Stimulated activated CD4-positive, alpha-beta T cell treated with anti-CD3 and anti-CD28 coated beads, Interleukin-12 subunit alpha, Interleukin-12 subunit beta, amount 100 ng/mL, for 48 hours (primary cell): ENCODE results near the gene THSD4.

Experiments used
- DNase-seq, 3 donors: peaks; one replicate each; pipeline ENCODE4 v3.0.0-alpha.2; 2020; ENCODE audit warnings: low read depth in 2 of 3, low spot score in 1 of 3

THSD4 gene

DNA sequence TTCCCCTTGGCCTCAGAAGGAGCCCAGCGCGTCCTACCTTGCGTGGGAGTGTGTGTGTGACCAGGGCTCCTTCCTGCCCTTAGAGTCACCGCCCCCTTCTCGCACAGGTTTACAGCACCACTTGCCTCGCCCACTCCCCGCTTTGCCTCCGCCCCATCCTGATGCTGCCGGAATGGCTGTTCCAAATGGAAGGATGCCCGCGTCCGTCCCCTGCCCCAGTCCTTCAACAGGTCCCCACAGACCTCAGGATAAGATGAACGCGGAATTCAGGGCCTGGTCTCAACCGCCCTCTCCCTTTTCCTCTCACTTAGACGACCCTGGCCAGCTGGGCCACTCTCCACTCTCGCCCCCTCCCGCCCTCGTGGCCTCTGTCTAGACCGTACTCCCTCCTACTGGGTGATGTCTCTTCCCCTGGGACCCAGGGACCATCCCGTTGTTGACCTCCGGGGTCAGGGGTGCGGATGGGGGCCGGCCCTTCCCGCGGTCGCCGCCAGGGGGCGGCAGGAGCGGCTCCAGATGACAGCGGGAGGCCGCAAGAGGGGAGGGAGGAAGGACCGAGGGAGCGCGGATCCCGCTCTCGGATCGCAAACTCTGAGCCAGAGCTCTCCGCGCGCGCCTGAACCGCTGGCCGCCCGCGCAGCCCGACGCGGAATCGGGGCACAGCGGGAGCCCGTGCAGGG is at the start of gene THSD4:
Gene THSD4, plus strand, starts transcription at position 585 of the 680 bp plus-strand sequence.
- DNase-seq, result peak; percentile 45 to 62 (median 48)

DNA sequence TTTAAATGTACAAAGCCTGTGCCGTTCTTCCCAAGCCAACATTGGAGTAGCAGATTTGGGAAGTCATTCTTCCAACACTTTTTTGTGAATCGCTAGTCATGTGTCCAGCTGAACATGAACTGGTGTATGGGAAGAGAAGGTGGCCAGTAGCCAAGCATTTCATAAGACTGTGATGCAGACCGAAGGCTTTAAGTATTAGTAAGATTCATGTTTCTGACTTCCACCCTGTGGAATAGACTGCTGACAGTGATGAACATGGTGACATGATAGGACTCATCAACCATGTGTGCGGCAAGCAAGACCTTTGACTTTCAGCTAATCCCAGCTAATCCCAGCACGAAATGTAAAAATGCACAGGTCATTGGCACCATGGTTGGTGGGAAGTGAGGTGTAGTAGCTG is 48.3 kb upstream of the THSD4 start:
- no peak for DNase-seq

DNA sequence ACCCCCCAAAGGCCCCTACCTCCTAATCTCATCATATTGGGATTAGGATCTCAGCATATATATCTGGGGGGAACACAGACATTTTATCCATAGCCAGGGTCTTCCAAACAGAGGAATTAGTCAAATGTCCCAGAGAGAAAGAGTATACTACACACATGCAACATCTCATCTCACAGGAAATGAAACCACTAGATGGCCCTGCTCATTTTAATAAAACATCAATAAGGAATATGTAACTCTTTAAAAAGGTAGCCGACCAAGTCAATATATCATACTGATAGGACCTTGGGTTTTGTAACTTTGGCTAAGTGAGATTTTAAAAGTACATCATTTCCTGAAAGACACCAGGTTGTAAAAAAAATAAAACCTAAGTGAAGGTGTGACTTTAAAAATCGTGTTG is 45.6 kb upstream of the THSD4 start:
- DNase-seq, result no peak

DNA sequence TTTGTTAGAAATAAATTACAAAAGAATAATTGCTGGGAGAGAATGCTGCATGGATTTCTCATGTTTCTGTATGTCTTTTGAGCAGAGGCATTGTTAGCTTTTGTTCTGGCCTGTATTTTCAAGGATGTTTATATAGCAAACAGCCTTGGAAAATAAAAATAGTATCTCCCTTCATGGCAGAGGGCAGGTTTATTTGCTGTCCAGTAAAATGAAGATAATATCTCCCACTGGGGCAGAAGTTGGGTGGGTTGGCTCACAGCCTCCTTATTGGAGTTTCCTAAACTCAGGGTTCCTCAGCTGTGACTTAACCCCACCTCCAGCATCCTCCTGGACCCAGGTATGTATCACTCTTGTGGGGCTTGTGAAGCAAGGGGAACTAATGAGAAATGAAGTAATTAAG is 43.7 kb upstream of the THSD4 start:
- DNase-seq, result no peak

DNA sequence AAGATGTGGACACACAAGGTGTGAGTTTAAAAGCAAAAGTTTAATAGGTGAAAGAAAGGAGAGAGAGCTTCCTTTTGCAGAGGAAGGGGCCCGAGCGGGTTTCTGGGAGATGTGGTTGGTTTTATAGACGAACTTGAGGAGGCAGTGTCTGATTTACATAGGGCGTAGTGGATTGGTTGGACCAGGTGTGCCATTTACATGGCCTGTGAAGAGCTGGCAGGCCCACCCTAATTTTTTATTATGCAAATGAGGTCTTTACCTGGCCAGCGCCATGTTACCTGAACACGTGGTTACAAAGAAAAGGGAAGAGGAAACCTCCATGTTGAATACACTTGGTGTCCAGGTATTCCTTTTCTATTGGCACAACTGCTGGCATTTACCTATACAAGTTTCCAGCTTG is 42.8 kb upstream of the THSD4 start:
- DNase-seq, result no peak

DNA sequence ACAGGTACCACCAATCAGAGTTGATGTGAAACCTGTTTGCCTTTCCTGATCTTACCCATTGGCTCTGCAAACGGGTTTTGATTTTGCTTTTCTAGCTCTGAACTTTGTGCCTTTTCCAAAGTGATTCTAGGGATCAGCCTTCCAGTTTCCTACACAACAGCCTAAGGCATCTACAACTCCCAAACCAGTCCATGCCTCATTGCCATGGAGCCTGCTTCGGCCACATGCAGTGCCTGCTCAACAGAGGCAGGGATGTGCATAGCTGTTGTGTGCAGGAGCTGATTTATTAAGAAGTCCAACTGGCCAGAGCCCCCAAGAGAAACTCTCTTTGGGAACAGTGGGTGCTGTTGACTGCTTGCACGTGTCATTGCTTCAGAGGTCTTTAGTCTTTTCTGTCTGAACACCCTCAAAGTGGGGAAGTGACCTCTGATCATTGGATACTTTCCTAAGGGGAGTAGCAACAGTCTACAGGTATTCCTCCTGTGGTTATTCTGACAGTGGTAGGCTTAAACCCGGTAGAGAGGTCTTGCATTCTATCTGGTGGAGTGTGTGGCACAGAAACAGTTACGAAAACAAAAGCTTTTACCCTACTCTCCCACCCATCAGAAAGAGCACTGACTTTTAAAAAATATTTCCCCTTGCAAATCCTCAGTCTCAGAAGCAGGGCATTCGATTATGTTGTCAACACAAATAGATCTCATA is 36.6 kb upstream of the THSD4 start:
- no peak for DNase-seq

DNA sequence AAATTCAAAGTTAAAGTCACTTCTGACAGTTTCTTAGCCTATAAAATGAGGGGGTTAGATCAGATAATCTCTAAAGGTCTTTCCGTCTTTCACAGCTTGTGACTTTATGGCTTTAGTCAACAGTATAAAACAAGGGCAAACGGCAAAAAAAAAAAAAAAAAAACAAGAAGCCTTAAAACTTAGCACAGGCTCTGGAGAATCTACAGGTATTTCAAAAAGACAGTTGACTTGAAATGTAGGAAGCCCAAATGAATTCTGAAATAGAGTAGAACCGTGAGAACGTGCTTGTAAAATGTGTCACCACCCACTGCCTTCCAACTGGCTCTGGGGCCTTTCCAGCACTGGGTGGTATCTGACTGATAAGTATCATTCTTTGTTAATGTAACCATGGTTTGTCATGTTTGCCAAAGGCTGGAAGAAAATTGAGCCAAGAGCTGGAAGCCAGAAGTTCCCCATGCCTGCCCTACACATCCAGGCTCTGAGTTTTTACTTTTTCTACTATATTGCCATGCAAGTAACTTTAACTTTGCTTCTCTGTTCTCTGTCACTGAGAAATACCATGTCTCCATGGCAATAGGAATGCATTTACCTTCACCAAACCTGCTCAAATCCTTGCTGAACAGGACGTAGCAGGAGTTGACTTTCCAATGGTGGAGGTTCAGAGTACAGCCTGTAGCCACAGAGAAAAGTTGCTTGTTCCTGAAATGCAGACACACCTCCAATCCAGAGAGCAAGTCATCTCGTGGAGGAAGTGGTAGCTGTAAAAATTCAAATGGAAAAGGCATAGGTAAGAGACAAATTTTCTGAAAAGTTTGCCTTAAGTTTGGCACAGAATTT is 35.8 kb upstream of the THSD4 start:
- DNase-seq, result no peak

DNA sequence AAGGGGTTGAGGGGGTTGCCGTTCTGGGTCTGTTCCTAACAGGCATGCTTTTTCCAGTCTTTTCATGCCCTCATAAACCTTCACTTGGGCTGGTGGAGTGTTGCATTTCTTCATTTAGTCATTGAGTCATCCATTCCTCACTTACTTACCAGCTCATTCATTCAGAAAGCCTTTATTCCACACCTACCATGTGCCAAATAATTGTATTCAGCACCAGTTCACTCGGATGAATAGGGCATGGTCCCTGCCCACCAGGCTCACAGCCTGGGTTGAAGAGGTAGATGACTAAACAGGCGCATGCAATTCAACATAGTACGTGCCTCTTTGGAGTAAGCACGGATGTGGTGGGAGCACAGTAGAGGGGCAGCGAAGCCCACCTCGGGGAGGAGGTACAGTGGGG is 35.1 kb upstream of the THSD4 start:
- DNase-seq, result no peak

DNA sequence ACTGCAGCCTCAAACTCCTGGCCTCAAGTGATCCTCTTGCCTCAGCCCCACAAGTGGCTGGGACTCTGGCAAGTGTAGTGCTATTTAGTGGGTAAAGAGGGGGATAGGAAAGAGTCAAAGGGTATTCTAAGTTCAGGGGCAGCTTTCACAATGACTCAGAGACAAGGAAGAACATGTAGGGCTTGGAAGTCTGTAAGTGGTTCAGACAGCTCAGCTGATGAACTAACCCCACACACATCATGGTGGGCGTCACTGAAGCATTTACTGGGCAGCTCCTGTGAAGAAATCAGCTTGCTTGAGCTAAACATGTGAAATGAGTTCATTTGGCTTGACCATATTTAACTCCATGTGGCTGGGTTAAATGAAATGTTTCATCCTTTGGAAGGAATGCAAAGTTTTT is 34.6 kb upstream of the THSD4 start:
- DNase-seq, result no peak

DNA sequence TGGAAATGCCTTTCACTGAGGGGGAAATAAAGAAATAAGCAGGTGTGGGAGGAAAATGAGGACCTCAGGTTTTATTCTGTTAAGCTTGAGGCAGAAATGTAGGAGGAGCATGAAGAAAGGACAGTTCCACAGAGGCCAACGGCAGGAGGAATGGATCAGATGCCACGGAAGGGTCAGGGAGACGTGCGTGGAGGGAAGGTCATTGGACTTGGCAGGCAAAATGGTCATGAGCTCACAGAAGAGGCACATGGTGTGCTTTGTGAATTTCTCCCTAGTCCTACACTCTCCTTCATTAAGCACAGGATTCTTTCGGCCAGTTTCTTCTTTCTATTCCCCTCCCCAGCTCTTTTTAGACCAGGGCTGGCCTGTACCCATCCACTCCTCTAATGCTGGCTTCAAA is 32.5 kb upstream of the THSD4 start:
- DNase-seq, result no peak

DNA sequence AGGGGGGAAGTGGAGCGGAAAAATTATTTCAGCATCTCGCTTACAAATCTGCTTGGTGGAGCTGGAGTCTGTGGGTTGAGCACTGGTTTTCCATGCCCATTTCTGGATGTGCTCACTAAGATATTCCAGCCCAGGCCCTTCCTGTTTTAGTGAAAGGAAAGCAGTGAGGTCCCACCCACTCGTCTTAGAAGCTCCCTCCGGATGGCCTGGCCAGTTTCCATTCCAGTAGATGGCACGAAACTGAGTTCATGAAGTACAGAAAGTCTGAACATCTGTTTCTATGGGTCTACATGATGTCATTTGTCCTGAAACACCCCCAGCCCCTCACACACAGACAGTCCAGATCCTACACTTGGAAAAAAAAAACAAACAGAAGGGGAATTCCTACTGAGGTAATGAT is 31.9 kb upstream of the THSD4 start:
- DNase-seq, result no peak

DNA sequence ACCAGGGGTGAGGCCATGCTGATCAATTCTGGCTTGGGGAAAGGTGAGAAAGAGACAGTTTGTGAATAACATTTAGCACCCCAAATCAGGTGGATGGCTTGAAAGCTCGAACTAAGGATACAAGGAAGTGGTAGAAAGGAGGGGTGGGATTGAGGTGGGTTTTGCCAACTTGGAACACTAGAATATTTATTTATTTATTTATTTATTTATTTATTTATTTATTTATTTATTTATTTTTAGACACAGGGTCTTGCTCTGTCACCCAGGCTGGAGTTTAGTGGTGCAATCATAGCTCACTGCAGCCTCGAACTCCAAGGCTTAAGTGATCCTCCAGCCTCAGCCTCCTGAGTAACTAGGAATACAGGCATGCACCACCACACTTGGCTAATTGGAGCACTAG is 31.0 kb upstream of the THSD4 start:
- DNase-seq, result no peak

DNA sequence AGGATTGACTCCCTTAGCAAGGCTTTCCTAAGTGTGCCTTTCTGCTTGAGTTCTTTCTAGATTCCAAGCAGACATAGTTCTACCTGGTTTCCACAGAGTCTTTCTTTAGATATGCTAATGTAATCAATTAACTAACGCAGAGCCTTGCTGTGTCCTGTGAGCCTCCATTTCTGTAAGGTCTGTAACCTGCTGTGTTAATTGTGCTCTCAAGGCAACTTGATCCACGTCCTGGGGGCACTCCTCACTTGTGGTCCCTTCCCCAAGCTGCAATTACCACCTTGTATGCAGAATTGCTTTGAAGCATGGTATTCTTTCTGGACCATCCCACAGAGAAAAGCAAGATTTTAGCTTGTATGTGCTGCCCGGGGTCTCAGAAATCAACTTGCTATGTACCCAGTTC is 29.5 kb upstream of the THSD4 start:
- no peak for DNase-seq

DNA sequence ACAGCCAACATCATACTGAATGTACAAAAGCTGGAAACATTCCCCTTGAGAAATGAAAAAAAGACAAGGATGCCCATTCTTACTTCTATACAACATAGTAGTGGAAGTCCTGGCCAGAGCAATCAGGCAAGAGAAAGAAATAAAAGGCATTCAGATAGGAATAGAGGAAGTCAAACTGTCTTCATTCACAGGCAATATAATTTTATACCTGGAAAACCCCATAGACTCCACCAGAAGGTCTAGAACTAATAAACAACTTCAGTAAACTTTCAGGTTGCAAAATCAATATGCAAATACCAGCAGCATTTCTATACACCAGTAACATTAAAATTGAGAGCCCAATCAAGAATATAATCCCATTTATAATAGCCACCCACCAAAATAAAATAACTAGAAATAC is 27.1 kb upstream of the THSD4 start:
- DNase-seq, result no peak

DNA sequence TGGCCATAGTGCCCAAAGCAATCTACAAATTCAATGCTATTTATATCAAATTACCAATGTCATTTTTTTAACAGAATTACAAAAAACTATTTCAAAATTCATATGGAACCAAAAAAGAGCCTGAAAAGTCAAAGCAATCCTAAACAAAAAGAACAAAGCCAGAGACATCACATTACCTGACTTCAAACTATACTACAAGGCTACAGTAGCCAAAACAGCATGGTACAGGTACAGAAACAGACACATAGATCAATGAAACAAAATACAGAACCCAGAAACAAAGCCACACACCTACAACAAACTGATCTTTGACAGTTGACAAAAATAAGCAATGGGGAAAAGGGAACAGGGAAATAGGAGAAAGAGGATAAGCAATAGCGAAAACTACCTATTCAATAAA is 26.6 kb upstream of the THSD4 start:
- no peak for DNase-seq

DNA sequence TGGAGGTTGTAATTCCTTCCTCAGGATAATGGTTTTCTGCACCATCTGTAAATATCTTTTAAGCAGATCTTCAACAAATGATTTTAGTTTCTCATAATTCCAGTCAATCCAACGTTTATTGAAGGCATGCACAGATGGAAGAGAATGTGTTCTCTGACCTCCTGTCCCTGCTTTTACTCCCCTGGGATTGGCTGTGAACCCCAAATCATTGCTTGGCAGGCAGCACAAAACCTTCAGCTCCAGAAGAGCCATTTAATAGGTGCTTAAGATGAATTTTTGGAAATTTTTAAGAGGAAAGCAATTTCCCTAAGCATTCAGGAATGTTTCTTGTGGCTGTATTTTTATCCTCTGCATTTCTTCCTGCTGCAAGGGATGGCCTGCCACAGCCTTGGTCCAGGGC is 25.5 kb upstream of the THSD4 start:
- DNase-seq, result no peak

DNA sequence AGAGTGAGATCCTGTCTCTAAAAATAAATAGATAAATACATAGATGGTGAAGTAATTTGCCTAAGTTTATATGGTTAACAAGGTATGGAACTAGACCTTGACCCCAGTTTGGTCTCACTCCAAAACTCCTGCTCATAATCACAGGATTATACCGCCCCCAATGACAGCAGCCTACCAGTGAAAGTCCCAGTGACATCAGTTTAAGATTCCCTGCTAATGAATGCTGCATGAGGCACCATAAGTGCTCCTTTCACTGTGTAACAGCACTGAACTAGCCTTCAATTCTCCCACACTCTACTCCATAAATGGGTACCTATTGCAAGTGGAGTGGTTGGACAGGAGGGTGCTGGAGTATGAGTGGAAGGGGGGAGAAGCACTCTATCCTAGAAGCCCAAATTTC is 23.7 kb upstream of the THSD4 start:
- no peak for DNase-seq

DNA sequence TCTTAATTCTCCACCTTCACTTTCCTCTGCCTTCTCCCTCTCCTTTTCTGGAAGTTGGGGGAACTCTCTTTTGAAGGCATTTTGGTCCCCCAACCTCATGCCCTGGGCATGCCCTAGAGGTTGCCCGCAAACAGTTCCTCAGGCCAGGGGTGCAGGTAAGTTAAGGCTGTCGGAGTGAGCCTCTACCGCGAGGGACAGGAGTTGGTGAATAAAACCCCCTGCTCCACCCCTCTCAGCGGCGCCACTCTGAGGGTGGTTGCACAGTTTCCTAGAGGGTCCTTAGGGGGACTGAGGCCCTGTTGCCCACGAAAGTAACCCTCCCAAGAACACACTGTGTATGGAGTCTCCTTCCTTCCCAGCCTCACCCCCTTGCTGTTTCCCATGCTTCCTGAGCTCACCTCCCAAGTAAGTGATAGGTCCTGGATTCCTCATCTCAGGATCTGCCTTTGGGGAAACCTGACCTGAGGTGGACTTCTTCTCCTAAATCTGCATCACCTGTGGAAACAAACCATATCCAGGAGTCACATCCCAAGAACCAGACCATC is 23.1 kb upstream of the THSD4 start:
- no peak for DNase-seq

DNA sequence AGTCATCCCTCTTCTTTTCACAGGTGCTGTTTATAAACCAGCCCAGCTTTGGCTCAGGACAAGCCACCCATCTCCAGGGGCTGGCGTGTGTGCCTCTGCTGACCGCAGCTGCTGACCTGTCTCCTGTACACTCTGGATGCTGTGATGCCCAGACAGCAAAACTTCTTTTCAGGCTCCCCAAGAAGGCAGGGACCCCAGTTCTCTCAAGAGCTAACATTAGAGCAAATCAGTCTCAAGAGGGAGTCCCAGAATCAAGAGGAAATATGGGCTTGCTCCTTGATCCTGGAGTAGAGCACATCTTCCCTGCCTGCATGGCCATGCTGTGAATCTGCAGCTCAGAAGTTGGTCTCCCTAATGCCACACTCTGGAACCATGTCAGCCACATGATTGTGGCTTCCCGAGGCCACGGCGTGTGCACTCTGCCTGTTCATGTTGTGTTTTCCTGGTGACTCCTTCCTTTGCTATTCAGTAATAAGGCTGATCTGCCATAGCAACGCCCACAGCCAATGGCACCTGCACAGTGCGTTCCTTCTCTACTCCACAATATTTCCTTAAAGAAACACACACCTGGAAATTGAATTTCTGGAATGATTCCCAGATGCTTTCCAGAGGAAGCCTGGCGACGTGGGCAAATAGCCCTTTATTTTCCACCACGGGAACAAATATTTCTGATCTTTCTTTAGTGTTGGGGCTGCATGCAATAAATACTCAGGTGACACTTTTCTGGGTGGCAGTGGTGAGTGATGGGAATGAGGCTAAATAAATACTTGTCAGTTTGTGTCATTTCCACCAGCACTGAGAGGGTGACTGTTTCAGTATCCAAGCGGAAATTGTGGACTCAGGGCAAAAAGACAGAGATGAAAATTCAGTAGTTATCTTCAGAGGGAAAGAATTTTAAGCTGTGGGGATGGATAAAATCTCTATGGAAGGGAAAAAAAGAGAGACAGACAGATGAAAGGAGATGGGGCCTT is 21.9 kb upstream of the THSD4 start:
- DNase-seq, result no peak

DNA sequence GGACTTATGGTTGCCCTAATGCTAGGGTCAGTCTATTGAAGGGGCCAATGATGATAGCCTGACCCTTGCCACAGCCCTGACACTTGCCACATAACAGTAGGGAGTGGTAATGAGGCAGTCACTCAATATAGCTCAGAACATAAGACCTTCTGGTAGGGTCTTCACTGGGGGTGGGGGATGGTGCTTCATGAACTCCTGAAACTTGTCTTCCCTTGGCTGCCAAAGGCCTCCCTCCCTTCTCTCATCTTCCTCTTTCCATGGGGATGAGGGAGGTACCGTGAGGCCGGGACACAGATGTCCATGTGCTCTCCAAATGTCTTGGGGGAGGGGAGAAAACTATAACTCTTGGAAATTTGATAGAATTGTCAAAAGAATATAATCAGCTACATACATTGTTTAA is 21.1 kb upstream of the THSD4 start:
- no peak for DNase-seq

DNA sequence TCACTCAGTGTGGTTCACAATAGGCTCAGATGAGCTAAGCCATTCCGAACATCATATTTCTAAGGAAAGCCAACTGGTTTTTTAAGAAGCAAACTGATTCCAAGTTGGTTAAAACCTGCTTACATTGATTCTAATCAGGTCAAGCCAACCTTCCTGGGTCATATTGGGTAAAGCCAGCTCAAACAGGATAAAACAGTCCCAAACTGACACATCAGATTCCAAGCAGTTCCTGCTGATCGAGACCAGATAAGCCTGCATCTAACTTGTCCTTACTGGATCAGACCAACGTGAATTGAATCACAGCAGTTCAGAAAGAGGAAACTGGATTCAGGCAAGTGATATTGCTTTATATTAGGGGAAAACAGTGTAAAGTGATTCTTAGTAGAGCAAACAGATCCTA is 18.6 kb upstream of the THSD4 start:
- DNase-seq, result no peak
